Lung (tissue), 12 donors: ENCODE measurements around the gene KCNC1. TPM values are rescaled to one million over a fixed set of nuclear protein-coding genes. Genes with fewer than 3 reads are reported as not detected.

ENCODE experiments used
- ATAC-seq: fragments of 200-7000 bp; cut with Tn5 transposase; one replicate; pipeline ENCODE4 v1.9.1; 2020; ENCODE audit warnings: moderate number of reproducible peaks; ENCODE audit not compliant: insufficient read depth, low FRiP score
- DNase-seq, 3 donors: peaks; one replicate each; pipeline ENCODE4 v3.0.0-alpha.2; 2013 to 2017
- H3K27ac ChIP-seq, 2 donors: one replicate each; pipeline ENCODE4 v1.5.1; 2013; ENCODE audit warnings: mild to moderate bottlenecking in 2 of 2, moderate library complexity in 2 of 2, control low read depth in 1 of 2, inconsistent platforms in 1 of 2, low read depth in 1 of 2, low read length in 1 of 2
- H3K27me3 ChIP-seq, 3 donors: one replicate each; pipeline ENCODE4 v1.5.1; 2013; ENCODE audit warnings: low read length in 2 of 3; ENCODE audit not compliant: control insufficient read depth in 3 of 3, insufficient read depth in 3 of 3
- H3K36me3 ChIP-seq, 4 donors: one replicate each; pipeline ENCODE4 v1.5.1; 2013; ENCODE audit warnings: low read length in 4 of 4, mild to moderate bottlenecking in 1 of 4, moderate library complexity in 1 of 4; ENCODE audit not compliant: control insufficient read depth in 4 of 4, insufficient read depth in 4 of 4
- H3K4me1 ChIP-seq, 5 donors: one replicate each; pipeline ENCODE4 v1.5.1; 2013; ENCODE audit warnings: low read length in 5 of 5, mild to moderate bottlenecking in 2 of 5, moderate library complexity in 1 of 5; ENCODE audit not compliant: control insufficient read depth in 5 of 5, insufficient read depth in 5 of 5
- H3K4me3 ChIP-seq: one replicate; pipeline ENCODE4 v1.5.1; 2013; ENCODE audit warnings: mild to moderate bottlenecking, control low read depth, moderate library complexity
- H3K9ac ChIP-seq, 2 donors: one replicate each; pipeline ENCODE4 v1.5.1; 2013; ENCODE audit warnings: low read length in 2 of 2, control low read depth in 1 of 2; ENCODE audit not compliant: insufficient read depth in 1 of 2
- H3K9me3 ChIP-seq, 4 donors: one replicate each; pipeline ENCODE4 v1.5.1; 2013; ENCODE audit warnings: low read length in 3 of 4, mild to moderate bottlenecking in 1 of 4, moderate library complexity in 1 of 4; ENCODE audit not compliant: control insufficient read depth in 4 of 4, insufficient read depth in 3 of 4
- CTCF ChIP-seq: IDR thresholded peaks from 2 replicates; pipeline ENCODE4 v1.5.1; 2012; ENCODE audit warnings: mild to moderate bottlenecking; ENCODE audit errors: control extremely low read depth, extremely low read depth
- WGBS, 2 donors: extraction: QIAGEN DNeasy Blood & Tissue Kit; methylation state at CpG; one replicate each; pipeline ENCODE4 v1.1.7; 2013; 5-methylcytosine and 5-hydroxymethylcytosine counted together
- polyA plus RNA-seq, 2 donors: library from polyadenylated mRNA; stranded (reverse); fragments of 200-250 nt; gene quantifications; one replicate each; pipeline ENCODE4 v1.2.1, GENCODE V29; 2013
- total RNA-seq, 2 donors: library from RNA; depleted of rRNA in 1 of 2; stranded (reverse); fragments of >200 nt in 1 of 2; gene quantifications; one replicate each; pipeline ENCODE4 v1.2.1, GENCODE V29; 2014 to 2021
- donor health status: control.
- donor health status: control.
- donor health status: Bipolar disorder and iron deficiency.
- donor health status: healthy.
- donor health status: DM: yes; HTN: yes; CAD: no.

KCNC1 gene
- total and polyA plus RNA-seq, 4 donors: 0.01 TPM; not detected in 3

DNA sequence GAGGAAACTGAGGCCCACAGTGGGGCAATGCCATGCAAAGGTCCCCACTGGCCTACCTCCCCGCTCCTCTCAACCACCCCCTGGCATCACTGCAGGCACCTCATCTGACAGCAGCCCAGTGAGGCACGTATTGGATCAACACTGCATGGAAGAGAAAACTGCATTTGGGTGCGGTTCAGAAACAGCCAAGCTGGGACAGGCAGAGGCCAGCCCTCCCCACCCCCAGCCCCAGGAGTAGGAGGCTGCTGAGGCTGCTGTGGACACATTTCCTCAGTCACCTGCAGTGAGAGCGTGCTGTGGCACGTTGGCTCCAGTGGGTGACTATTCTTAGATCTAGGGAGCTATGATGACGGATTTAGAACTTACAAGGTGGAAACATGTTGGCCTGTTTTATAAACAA, 63.7 kb downstream of the KCNC1 start:
- no peak for TF ChIP-seq CTCF
- H3K27me3 ChIP-seq: no peaks in the 10 kb centered on the region
- no peaks in the 10 kb centered on the region for H3K9me3 ChIP-seq
- no peak overlapping the region for H3K4me3 ChIP-seq
- H3K36me3 ChIP-seq: no peaks in the 10 kb centered on the region
- DNase-seq: no peak
- no peak overlapping the region for H3K9ac ChIP-seq
- no peak overlapping the region for H3K27ac ChIP-seq
- ATAC-seq: no peak
- WGBS, 2 donors: 85 to 87% methylated on average over 6 of the region's 6 CpGs
- H3K4me1 ChIP-seq: peaks cover 0 to 3% (median 0%) of the 10 kb centered on the region in 5 donors

DNA sequence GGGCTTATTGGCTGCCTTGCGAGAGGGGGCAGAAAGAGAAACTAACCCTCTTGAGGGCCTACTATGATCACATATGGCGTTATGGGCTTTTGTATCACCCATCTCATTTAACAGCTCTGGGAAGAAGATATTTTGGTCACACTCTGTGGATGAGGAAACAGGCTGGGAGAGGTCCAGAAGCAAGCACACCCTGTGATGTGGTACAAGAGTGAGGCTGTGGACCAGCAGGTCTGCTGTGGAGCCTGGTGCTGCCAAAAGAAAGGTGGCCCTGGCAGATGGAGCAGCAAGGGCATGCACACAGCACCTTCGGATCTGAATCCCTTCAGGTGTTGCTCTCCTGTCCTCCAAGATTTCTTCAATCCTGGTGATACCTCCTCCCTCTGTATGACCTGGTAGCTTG, 64.1 kb downstream of the KCNC1 start:
- Histone ChIP-seq H3K9me3 (no peaks in the 10 kb centered on the region), H3K27me3 (no peaks in the 10 kb centered on the region), H3K4me1 (peaks cover 0 to 1% (median 0%) of the 10 kb centered on the region in 5 donors), H3K4me3 (no peak overlapping the region), H3K27ac (no peak overlapping the region), H3K36me3 (no peaks in the 10 kb centered on the region), H3K9ac (no peak overlapping the region)
- no peak for DNase-seq
- TF ChIP-seq CTCF: no peak
- WGBS, 2 donors: 96 to 97% methylated on average over 3 of the region's 3 CpGs
- no peak for ATAC-seq

- no peak for TF ChIP-seq CTCF
Observed at GRCh38 chr11:17799147-17799546, 64.6 kb downstream of the KCNC1 start.

DNA sequence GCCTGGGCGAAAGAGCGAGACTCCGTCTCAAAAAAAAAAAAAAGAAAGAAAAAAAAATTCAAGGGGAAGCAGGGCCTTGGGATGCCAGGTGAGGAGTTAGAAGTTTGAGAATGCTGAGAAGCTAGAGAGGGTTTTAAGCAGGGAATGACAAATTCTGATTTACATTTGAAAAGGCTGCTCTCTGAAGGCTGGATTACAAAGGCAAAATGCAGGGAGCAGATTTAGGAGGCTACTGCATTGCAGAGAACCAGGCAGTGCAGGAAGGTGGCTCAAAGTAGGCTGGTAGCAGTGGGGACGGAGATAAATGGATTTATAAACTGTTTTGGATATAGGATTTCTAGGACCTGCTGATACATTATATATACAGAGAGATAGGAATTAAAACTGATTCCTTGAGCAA, 66.6 kb downstream of the KCNC1 start:
- Histone ChIP-seq H3K9ac (no peak overlapping the region), H3K27ac (no peak overlapping the region), H3K9me3 (no peaks in the 10 kb centered on the region), H3K36me3 (no peaks in the 10 kb centered on the region), H3K4me3 (no peak overlapping the region), H3K4me1 (no peaks in the 10 kb centered on the region), H3K27me3 (no peaks in the 10 kb centered on the region)
- WGBS, 2 donors: 94 to 100% methylated on average over 3 to 4 of the region's 4 CpGs
- ATAC-seq (no peak), DNase-seq (no peak)
- no peak for TF ChIP-seq CTCF

More at GRCh38 chr11:17799147-17799546, 64.6 kb downstream of the KCNC1 start:
- H3K9ac ChIP-seq: no peak overlapping the region
- H3K9me3 ChIP-seq: no peaks in the 10 kb centered on the region
- WGBS, 2 donors: 94% methylated on average over 5 of the region's 5 CpGs
- no peak for ATAC-seq
- no peaks in the 10 kb centered on the region for H3K27me3 ChIP-seq
- H3K4me1 ChIP-seq: peaks cover 0 to 1% (median 0%) of the 10 kb centered on the region in 5 donors
- no peaks in the 10 kb centered on the region for H3K36me3 ChIP-seq
- no peak overlapping the region for H3K27ac ChIP-seq
- no peak overlapping the region for H3K4me3 ChIP-seq
- DNase-seq: no peak
